ENCODE results near the gene ARL4D. TPM values are rescaled to one million over a fixed set of nuclear protein-coding genes. Genes with fewer than 3 reads are reported as not detected.

ARL4D gene
- total RNA-seq, 2 experiments from 2014 or later = 2.9 to 4.2 TPM

DNA sequence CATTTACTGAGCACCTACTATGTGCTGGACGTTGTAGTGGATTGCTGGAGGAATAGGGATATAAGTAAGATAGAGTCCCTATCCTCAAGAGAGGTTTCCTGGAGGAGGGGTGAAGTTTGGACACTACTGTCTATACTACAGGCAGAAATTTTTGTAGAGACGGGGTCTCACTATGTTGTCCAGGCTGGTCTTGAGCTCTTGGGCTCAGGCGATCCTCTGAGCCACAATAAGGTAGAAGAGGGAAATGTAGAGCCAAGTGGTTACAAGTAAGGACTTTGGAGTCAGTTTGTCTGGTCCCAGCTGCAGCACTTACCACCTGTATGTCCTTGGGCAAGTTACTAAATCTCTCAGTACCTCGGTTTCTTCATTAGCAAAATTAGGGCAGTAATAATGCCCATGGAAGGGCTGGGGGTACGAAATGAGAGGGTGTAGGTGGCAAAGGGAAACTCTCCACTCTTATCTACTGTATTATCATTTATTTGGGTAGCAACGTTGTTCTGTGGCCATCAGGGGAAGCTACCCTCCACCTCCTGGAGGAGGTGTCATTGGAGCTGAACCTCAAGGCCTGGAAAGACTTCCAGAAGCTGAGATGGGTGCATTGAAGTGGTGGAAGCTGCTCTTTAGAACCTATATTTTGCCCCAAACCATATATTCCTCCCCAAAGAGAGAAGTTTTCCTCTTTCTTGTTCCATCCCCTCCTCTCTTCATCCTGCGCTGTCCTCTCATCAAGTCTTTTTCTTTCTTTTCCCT lies 50.1 kb downstream of the ARL4D start:
- peaks cover 3% of the 10 kb centered on the region for H3K27me3 Mint-ChIP-seq (ENCODE audit: low read depth)
- no peaks in the 10 kb centered on the region for H3K4me1 Mint-ChIP-seq (ENCODE audit: low read depth)
- no peak overlapping the region for H3K27ac Mint-ChIP-seq
- DNase-seq (no peak), ATAC-seq (no peak)
- ChIA-PET POLR2A (no interaction called here), CTCF (interaction anchor here (0.8 kb wide), 1 partner anchor 54 kb away, joined by 4 read pairs; no protein-coding TSS in a partner anchor)
- no peaks in the 10 kb centered on the region for H3K36me3 Mint-ChIP-seq (ENCODE audit: low read depth)
- H3K4me3 Mint-ChIP-seq = no peak overlapping the region
- H3K9me3 Mint-ChIP-seq (ENCODE audit: insufficient read depth) = no peaks in the 10 kb centered on the region

- ATAC-seq (no peak), DNase-seq (no peak)
- no peaks in the 10 kb centered on the region for H3K4me1 Mint-ChIP-seq (ENCODE audit: low read depth)
- ChIA-PET CTCF (interaction anchor here (0.8 kb wide), 1 partner anchor 55 kb away, joined by 4 read pairs; no protein-coding TSS in a partner anchor), POLR2A (no interaction called here)
- H3K36me3 Mint-ChIP-seq (ENCODE audit: low read depth) = no peaks in the 10 kb centered on the region
- no peaks in the 10 kb centered on the region for H3K9me3 Mint-ChIP-seq (ENCODE audit: insufficient read depth)
- peaks cover 3% of the 10 kb centered on the region for H3K27me3 Mint-ChIP-seq (ENCODE audit: low read depth)
- no peak overlapping the region for H3K4me3 Mint-ChIP-seq
- H3K27ac Mint-ChIP-seq = no peak overlapping the region
Observed at GRCh38 chr17:43449470-43450248, 50.9 kb downstream of the ARL4D start.

Other genes with a start within 250 kb of the ARL4D start
- 10 to 100 TPM; 40.9 to 41.3 TPM for gene NBR1, start 227.8 kb upstream of the ARL4D start, total RNA-seq
- 10 to 100 TPM; 10.1 to 12.4 TPM for gene TMEM106A, start 187.1 kb upstream of the ARL4D start, total RNA-seq
- gene CCDC200, start 170.4 kb upstream of the ARL4D start, total RNA-seq = not detected
- gene RNU2-1, start 165.0 kb upstream of the ARL4D start, total RNA-seq = 1,000 to 10,000 TPM; 4,963 to 6,708 TPM
- 10 to 100 TPM; 52.7 to 56.4 TPM for gene DHX8, start 85.0 kb downstream of the ARL4D start, total RNA-seq
- gene ETV4, start 147.3 kb downstream of the ARL4D start, total RNA-seq = 1 to 10 TPM; 2.7 to 3.9 TPM

Data from activated CD8-positive, alpha-beta T cell treated with anti-CD3 and anti-CD28 coated beads, Interleukin-2, amount 10 ng/mL, durations not matched to agents 7 days and 5 days (primary cell).